GM19397 (cell line): Measurements from ENCODE around the gene CCL22.
"Not testable (repeated sequence)": the region's sequence is repeated elsewhere in the genome, so short reads cannot be mapped to it uniquely, and the experiment has no call there.

Experiments used
- ATAC-seq: cut with Tn5 transposase; IDR thresholded peaks from one replicate; pipeline ENCODE4 v1.9.1; 2021; ENCODE audit warnings: mild to moderate bottlenecking, moderate library complexity; ENCODE audit not compliant: unreplicated experiment

Gene CCL22

GRCh38 chr16:57374067-57374534 is 15.5 kb downstream of the CCL22 start:
- no peak for ATAC-seq

GRCh38 chr16:57374925-57375465 is 16.4 kb downstream of the CCL22 start:
- not testable (repeated sequence) for ATAC-seq

- no peak for ATAC-seq
Observed at GRCh38 chr16:57376313-57376818, 17.8 kb downstream of the CCL22 start.

GRCh38 chr16:57377080-57377841 is 18.7 kb downstream of the CCL22 start:
- ATAC-seq, result peak; percentile 69

GRCh38 chr16:57379579-57379978 is 21.0 kb downstream of the CCL22 start:
- no peak for ATAC-seq

- ATAC-seq, result no peak
Observed at GRCh38 chr16:57380671-57381462, 22.3 kb downstream of the CCL22 start.

GRCh38 chr16:57381791-57382534 is 23.4 kb downstream of the CCL22 start:
- ATAC-seq, result no peak

GRCh38 chr16:57382535-57383275 is 24.1 kb downstream of the CCL22 start:
- ATAC-seq, result no peak

- no peak for ATAC-seq
Observed at GRCh38 chr16:57383276-57384247, 25.0 kb downstream of the CCL22 start.

- ATAC-seq, result no peak
Observed at GRCh38 chr16:57384248-57385070, 25.9 kb downstream of the CCL22 start.

- no peak for ATAC-seq
Observed at GRCh38 chr16:57385083-57385482, 26.5 kb downstream of the CCL22 start.

GRCh38 chr16:57386381-57386951 is 27.9 kb downstream of the CCL22 start:
- ATAC-seq, result no peak

GRCh38 chr16:57387598-57388354 is 29.2 kb downstream of the CCL22 start:
- peak; percentile 25 for ATAC-seq

GRCh38 chr16:57388359-57389086 is 29.9 kb downstream of the CCL22 start:
- peak; percentile 54 for ATAC-seq

- ATAC-seq, result no peak
Observed at GRCh38 chr16:57389087-57389468, 30.5 kb downstream of the CCL22 start.

- no peak for ATAC-seq
Observed at GRCh38 chr16:57390636-57391295, 32.2 kb downstream of the CCL22 start.
